ENCODE measurements around the gene ARRDC3. TPM values are rescaled to one million over a fixed set of nuclear protein-coding genes. Genes with fewer than 3 reads are reported as not detected.
A peak's percentile ranks its signal among the peaks of the same experiment; 100 is the strongest.

The ARRDC3 gene
- total and polyA plus RNA-seq, 2 experiments from 2014 or later = 46.0 to 61.2 TPM

DNA sequence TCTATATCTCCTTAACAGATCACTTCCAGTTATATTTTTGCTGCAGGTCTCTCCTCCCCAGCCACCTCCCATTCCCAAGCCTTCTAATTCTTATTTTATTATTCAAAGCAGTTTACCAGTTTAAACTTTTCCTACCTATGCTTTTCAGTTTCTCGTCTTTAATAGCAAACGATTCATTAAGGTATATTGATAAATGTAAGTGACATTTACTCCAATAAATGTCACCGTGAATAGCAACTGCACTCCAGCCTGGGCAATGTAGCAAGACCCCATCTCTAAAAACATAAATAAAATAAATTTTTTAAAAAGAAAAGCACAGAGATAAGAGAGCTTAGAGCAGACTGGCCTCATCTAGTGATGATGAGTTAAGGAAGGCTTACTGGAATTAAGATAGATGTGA, 42.6 kb downstream of the ARRDC3 start:
- 97 to 100% methylated on average over 3 of the region's 3 CpGs for WGBS, 2 experiments (ENCODE audit: low coverage in 1 of 2, low lambda C conversion rate in 2 of 2, missing lambda C conversion rate in 2 of 2)
- H3F3A ChIP-seq (ENCODE audit: insufficient read depth) = peaks cover 7% of the 10 kb centered on the region; the same call in 1 of the 2 replicates
- no peak for DNase-seq
- TF ChIP-seq EZH2 (IDR thresholded peaks at IDR 0.05; ENCODE audit: insufficient read depth, poor library complexity, severe bottlenecking) (no peak), EZH2phosphoT487 (IDR thresholded peaks at IDR 0.05; ENCODE audit: insufficient read depth, low read depth) (no peak)
- H3K4me2 ChIP-seq (ENCODE audit: unreplicated experiment) = no peak overlapping the region
- no peaks in the 10 kb centered on the region for H3K79me2 ChIP-seq (ENCODE audit: insufficient read depth)
- in situ Hi-C loops (cut with MboI) = no loop called here
- no peak overlapping the region for H3K27ac ChIP-seq
- H2AFZ ChIP-seq = no peak overlapping the region
- H3K4me3 ChIP-seq = no peak overlapping the region
- no peak overlapping the region for H3K9ac ChIP-seq
- H3K27me3 ChIP-seq (replicated peaks; ENCODE audit: insufficient read depth) = no peaks in the 10 kb centered on the region
- no peaks in the 10 kb centered on the region for H3K9me2 ChIP-seq (ENCODE audit: insufficient read depth)
- H3K9me3 ChIP-seq (ENCODE audit: low read depth) = no peaks in the 10 kb centered on the region
- no peaks in the 10 kb centered on the region for H3K36me3 ChIP-seq (ENCODE audit: low read depth)
- no peaks in the 10 kb centered on the region for H4K20me1 ChIP-seq (ENCODE audit: insufficient read depth)
- no peaks in the 10 kb centered on the region for H3K4me1 ChIP-seq (ENCODE audit: insufficient read depth)

DNA sequence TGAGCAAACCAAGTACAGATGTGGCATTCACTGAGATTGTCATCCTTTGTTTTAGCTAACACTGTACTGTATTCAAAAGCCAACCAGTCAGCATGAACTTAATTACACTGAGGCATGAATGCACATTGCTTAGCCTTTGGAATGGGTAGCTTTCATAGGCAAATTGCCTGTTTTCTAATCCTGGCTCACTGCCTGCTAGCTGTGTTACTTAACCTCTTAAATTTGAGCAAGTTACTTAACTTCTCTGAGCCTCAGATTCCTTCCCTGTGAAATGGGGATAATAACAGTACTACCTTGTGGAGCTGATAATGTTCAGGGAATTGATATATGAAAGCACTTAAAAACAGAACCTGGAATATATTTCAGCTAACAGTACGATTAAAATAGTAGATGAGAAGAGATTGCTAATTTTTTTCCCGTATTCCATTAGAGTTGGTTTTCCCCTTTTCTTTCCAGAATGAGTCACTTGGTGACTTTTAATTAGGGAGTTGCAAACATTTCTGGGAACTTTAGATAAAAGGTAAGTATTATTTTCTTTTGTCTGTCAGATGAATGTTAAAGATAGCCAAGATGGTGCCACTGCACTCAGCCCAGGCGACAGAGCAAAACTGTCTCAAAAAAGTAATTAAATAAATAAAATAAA, 43.9 kb downstream of the ARRDC3 start:
- H3K9ac ChIP-seq = no peak overlapping the region
- no peaks in the 10 kb centered on the region for H3K27me3 ChIP-seq (replicated peaks; ENCODE audit: insufficient read depth)
- TF ChIP-seq EZH2phosphoT487 (IDR thresholded peaks at IDR 0.05; ENCODE audit: insufficient read depth, low read depth) (no peak), EZH2 (IDR thresholded peaks at IDR 0.05; ENCODE audit: insufficient read depth, poor library complexity, severe bottlenecking) (no peak)
- DNase-seq = peak; percentile 29
- no peak overlapping the region for H3K4me3 ChIP-seq
- H3K9me2 ChIP-seq (ENCODE audit: insufficient read depth) = no peaks in the 10 kb centered on the region
- in situ Hi-C loops (cut with MboI) = no loop called here
- no peak overlapping the region for H3K4me2 ChIP-seq (ENCODE audit: unreplicated experiment)
- no peaks in the 10 kb centered on the region for H3K79me2 ChIP-seq (ENCODE audit: insufficient read depth)
- no peak overlapping the region for H2AFZ ChIP-seq
- H4K20me1 ChIP-seq (ENCODE audit: insufficient read depth) = no peaks in the 10 kb centered on the region
- no peak overlapping the region for H3K27ac ChIP-seq
- H3K36me3 ChIP-seq (ENCODE audit: low read depth) = no peaks in the 10 kb centered on the region
- H3K4me1 ChIP-seq (ENCODE audit: insufficient read depth) = no peaks in the 10 kb centered on the region
- 47 to 58% methylated on average over 3 of the region's 3 CpGs for WGBS, 2 experiments (ENCODE audit: low coverage in 1 of 2, low lambda C conversion rate in 2 of 2, missing lambda C conversion rate in 2 of 2)
- peaks cover 7% of the 10 kb centered on the region; the same call in 1 of the 2 replicates for H3F3A ChIP-seq (ENCODE audit: insufficient read depth)
- no peaks in the 10 kb centered on the region for H3K9me3 ChIP-seq (ENCODE audit: low read depth)

DNA sequence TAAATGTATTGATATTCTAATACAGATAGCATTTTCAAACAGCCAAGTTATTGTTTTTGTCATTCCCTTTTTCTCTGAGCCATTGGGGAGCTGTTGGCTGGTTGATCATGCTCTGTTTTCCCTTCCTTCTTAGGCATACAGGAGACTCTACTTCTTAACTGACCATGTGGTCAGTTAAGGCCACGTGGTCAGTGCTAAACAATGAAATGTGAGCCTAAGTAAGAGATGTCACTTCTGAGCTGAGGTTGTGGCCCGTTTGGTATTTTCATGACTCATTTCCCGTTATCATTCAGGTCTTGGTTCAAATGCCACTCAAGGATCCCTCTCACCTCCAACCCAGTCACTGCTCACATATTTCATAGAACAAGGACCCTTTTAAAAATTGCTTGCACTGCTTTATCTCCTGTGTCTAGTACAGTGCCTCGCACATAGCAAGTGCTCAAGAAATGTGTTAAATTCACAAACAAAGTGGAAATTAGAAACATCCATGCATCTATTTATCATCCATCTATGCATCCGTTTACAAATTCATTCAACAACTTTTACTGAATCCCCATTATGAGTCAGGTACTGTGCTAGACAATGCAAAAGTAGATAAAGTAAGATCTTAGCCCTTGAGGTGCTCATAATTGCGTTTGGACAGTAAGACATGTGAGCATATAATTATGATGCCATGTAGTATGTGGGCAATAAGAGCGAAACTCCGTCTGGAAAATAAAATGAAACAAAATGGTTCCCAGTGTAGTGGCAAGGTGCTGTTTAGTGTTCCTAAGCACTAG, 50.7 kb downstream of the ARRDC3 start:
- Histone ChIP-seq H2AFZ (peak overlapping the region; percentile 24; the same call in 1 of the 2 replicates), H3K9me3 (ENCODE audit: low read depth) (no peaks in the 10 kb centered on the region), H3K4me2 (ENCODE audit: unreplicated experiment) (no peak overlapping the region), H3K9ac (no peak overlapping the region), H3K4me1 (ENCODE audit: insufficient read depth) (no peaks in the 10 kb centered on the region), H3K4me3 (no peak overlapping the region), H4K20me1 (ENCODE audit: insufficient read depth) (no peaks in the 10 kb centered on the region), H3K36me3 (ENCODE audit: low read depth) (no peaks in the 10 kb centered on the region), H3K27me3 (replicated peaks; ENCODE audit: insufficient read depth) (no peaks in the 10 kb centered on the region), H3K27ac (no peak overlapping the region), H3K9me2 (ENCODE audit: insufficient read depth) (no peaks in the 10 kb centered on the region), H3F3A (ENCODE audit: insufficient read depth) (no peaks in the 10 kb centered on the region), H3K79me2 (ENCODE audit: insufficient read depth) (no peaks in the 10 kb centered on the region)
- in situ Hi-C loops (cut with MboI) = no loop called here
- TF ChIP-seq EZH2phosphoT487 (IDR thresholded peaks at IDR 0.05; ENCODE audit: insufficient read depth, low read depth) (no peak), EZH2 (IDR thresholded peaks at IDR 0.05; ENCODE audit: insufficient read depth, poor library complexity, severe bottlenecking) (no peak)
- DNase-seq = peak; percentile 22
- 70 to 73% methylated on average over 8 of the region's 8 CpGs for WGBS, 2 experiments (ENCODE audit: low coverage in 1 of 2, low lambda C conversion rate in 2 of 2, missing lambda C conversion rate in 2 of 2)

DNA sequence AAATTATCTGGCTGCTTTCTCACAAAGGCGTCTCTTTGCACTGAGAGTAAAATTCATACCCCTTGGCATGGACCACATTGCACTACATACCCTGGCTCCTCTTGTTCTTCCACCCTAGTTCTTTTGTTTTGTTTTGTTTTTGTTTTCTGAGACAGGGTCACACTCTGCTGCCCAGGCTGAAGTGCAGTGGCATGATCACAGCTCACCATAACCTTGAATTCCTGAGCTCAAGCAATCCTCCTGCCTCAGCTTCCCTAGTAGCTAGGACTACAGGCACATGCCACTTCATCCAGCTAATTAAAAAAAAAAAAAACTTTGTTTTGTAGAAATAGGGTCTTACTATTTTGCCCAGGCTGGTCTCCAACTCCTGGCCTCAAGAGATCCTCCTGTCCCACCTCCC, 51.4 kb downstream of the ARRDC3 start:
- Histone ChIP-seq H3K4me2 (ENCODE audit: unreplicated experiment) (no peak overlapping the region), H4K20me1 (ENCODE audit: insufficient read depth) (no peaks in the 10 kb centered on the region), H3K27ac (no peak overlapping the region), H3K36me3 (ENCODE audit: low read depth) (no peaks in the 10 kb centered on the region), H2AFZ (peak overlapping the region; percentile 24; the same call in 1 of the 2 replicates), H3K9me2 (ENCODE audit: insufficient read depth) (no peaks in the 10 kb centered on the region), H3K27me3 (replicated peaks; ENCODE audit: insufficient read depth) (no peaks in the 10 kb centered on the region), H3K79me2 (ENCODE audit: insufficient read depth) (no peaks in the 10 kb centered on the region), H3K4me3 (no peak overlapping the region), H3F3A (ENCODE audit: insufficient read depth) (no peaks in the 10 kb centered on the region), H3K4me1 (ENCODE audit: insufficient read depth) (no peaks in the 10 kb centered on the region), H3K9ac (no peak overlapping the region), H3K9me3 (ENCODE audit: low read depth) (no peaks in the 10 kb centered on the region)
- DNase-seq = no peak
- TF ChIP-seq EZH2 (IDR thresholded peaks at IDR 0.05; ENCODE audit: insufficient read depth, poor library complexity, severe bottlenecking) (no peak), EZH2phosphoT487 (IDR thresholded peaks at IDR 0.05; ENCODE audit: insufficient read depth, low read depth) (no peak)
- WGBS, 2 experiments (ENCODE audit: low coverage in 1 of 2, low lambda C conversion rate in 2 of 2, missing lambda C conversion rate in 2 of 2) = 63 to 83% methylated on average over 1 of the region's 1 CpG
- in situ Hi-C loops (cut with MboI) = no loop called here
